Activated T-cell treated with anti-CD3 and anti-CD28 coated beads, Interleukin-2, amount 50 U/mL, for 48 hours (primary cell): ENCODE measurements around the gene STK25.

ENCODE experiments used
- DNase-seq, 2 experiments: peaks; one replicate each; pipeline ENCODE4 v3.0.0-alpha.2; 2020

STK25 gene

GRCh38 chr2:241492174-241492565 lies 16.2 kb downstream of the STK25 start:
- DNase-seq: no peak

- DNase-seq: no peak
Measured at GRCh38 chr2:241491549-241492173, 16.7 kb downstream of the STK25 start.

- DNase-seq: no peak
Measured at GRCh38 chr2:241490825-241491506, 17.4 kb downstream of the STK25 start.

DNA sequence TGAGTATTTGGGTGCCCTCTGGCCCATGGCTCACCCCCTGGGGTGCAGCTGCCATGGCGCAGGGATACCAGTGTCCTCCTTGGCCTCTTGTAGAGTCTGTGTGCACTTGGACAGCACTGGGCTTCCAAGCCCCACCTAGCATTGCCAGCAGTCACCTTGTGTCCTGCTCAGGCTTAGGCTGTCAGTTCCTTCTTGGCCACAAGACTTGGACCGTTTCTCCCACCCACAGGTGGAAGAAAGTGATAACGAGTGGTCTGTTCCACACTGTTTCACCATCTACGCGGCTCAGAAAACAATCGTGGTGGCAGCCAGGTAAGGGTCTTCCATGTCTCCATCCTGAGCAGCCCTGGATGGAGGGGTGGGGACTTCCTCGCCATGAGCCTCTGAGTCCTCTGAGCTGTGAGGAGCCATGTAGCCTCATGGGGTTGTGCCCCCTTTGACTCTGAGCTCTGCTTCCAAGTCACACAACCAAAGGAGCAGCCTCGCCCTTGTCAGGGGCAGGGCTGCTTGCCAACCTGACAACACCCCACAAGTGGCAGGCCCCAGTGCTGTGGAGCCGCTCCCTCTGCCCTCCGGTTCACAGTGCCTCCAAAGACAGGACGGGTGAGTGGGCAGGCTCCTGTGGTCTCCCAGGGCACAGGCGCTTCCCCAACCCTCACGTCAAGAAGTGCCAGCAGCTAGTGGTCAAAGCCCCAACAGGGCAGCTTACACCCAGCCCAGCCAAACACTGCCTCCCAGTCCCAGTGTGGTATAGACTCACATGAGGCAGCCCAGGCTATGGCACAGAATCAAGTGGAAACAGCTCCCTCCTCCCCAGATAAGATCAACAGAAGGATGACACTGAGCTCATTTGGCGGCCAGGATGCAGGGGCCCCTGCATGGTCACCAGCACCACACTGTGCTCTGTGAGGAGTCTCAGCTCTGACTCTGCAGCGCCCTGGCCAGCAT lies 18.4 kb downstream of the STK25 start:
- no peak for DNase-seq

DNA sequence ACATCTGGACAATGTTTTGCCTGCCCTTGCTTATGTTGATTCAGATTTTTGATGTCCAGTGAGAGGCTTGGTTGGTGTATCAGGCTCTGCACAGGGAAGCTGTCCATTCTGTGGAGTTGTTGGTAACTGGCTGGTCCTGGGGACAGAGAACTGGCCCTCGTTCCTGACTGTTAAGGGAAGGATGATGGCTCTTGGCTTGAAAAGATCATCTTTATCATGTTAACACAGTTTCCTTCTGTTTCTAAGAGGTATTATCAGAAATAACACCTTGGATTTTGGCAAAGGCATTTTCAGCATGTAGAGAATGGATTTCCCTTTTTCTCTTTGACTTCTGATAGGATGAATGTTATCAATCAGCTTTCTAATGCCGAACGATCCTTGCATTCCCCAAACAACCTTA lies 19.3 kb downstream of the STK25 start:
- no peak for DNase-seq

DNA sequence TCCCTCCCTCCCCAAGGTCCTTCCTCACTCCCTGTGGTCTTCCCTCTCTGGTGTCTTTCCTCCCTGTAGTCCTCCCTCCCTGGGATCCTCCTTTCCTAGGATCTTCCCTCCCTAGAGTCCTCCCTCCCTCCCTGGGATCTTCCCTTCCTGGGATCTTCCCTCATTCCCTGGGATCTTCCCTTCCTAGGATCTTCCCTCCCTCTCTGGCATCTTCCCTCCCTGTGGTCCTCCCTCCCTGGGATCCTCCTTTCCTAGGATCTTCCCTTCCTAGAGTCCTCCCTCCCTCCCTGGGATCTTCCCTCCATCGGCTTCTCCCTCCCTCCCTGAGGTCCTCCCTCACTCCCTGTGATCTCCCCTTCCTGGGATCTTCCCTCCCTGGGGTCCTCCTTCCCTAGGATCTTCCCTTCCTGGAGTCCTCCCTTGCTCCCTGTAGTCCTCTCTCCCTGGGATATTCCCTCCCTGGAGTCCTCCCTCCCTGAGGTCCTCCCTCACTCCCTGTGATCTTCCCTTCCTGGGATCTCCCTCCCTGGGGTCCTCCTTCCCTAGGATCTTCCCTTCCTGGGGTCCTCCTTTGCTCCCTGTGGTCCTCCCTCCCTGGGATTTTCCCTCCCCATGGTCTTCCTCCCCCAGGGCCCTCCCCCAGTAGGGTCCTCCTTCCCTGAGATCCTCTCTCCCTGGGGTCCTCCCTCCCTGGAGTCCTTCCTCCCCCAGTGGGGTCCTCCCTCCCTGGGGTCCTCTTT lies 23.0 kb downstream of the STK25 start:
- no peak for DNase-seq

DNA sequence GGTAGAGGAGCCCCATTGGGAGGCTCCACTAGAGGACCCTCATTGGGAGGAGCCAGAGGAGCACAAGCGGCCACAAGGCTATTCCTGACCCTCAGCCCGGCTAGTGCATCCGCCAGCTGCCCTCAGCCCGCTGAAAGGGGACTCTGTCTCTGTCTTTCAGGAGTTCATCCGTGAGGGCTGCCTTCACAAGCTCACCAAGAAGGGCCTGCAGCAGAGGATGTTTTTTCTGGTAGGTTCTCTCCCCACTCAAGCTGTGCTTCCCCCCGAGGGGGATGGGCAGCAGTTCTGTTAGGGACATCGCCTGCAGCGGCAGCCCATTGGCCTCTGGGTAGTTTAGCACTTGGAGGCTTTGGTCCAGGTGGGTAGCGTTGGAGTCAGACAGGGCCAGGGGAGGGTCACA lies 25.1 kb downstream of the STK25 start:
- DNase-seq: no peak

DNA sequence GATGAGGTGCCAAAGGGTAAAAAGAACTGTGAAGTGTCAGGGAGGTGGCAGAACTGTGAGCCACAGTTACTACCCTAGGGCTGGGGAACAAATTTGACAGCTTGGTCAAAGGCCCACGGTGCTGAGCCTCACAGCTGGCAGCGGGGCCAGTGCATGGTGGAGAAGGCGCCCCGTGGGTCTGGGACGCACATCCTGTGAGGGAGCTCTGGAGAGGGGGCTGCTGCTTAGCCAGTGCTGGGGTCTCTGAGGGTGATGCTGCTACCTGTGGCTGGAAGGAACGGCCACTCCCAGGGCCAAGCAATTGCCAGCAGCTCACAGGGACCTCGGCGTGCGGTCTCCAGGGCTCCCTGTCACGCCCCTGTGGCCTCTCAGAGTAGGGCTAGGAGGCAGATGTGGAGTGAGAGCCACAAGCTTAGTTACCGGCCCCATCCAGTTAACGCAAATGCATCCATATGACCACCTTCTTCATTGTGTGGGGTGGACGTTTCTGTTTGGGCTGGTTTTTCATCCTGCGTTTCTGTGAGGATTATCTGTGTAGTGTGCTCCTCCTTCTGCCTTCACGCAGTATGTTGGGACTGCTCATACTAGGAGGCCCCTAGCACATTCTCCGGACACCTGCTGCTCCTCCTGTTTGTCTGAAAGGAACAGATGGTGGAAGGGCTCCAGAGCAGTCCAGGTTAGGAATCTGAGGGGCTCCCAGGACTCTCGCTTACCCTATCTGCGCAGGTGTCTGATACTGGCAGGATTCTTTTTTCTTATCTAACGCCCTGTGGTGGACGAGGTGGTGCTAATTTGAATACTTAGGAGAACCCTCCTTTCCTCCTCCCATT lies 26.0 kb downstream of the STK25 start:
- DNase-seq: no peak

GRCh38 chr2:241481687-241482086 lies 26.7 kb downstream of the STK25 start:
- DNase-seq: no peak

GRCh38 chr2:241479026-241479898 lies 29.1 kb downstream of the STK25 start:
- no peak for DNase-seq

GRCh38 chr2:241478166-241478565 lies 30.2 kb downstream of the STK25 start:
- DNase-seq: no peak

GRCh38 chr2:241475267-241475666 lies 33.1 kb downstream of the STK25 start:
- no peak for DNase-seq

GRCh38 chr2:241473399-241473798 lies 35.0 kb downstream of the STK25 start:
- DNase-seq: no peak

- no peak for DNase-seq
Measured at GRCh38 chr2:241469746-241470145, 38.6 kb downstream of the STK25 start.

DNA sequence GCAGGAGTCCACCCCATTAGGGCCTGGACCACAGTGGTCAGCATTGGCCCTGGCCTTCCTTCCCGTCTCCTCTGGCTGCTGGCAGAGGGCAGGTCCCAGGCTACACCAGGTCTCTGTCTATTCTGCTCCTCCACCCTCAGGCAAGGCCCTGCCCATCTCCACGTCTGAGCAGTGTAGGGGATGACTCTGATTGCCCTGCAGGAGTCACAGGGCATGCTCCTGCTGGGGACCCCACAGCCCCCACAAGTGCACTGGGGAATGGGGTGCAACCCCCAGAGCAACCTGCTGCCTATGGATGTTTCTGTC lies 40.0 kb downstream of the STK25 start:
- no peak for DNase-seq

DNA sequence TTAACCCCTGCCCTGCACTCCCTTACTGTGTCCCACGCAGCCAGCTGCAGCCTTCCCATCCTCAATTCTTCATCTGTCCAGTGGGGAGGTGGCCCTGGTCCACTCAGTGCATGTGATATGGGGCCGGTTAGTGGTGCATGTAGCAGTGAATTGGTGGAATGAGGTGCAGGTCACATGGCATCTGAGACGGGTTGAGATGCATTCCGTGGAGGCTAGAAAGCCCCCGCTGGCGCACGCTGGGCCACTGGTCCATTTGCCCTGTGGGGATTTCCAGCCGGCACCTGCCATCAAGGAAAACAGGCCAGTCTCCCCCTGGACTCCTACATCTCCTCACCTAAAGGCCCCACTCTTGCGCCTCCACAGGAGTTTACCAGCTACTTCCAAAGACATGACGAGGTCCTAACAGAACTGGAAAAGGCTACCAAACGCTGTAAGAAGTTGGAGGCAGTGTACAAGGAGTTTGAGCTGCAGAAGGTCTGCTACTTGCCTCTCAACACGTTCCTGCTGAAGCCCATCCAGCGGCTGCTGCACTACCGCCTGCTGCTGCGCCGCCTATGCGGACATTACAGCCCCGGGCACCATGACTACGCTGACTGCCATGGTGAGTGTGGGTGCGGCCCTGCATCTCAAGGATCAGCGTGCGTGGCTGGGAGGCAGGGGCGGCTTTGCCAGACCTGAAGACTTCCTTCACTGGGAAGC lies 40.5 kb downstream of the STK25 start:
- no peak for DNase-seq

DNA sequence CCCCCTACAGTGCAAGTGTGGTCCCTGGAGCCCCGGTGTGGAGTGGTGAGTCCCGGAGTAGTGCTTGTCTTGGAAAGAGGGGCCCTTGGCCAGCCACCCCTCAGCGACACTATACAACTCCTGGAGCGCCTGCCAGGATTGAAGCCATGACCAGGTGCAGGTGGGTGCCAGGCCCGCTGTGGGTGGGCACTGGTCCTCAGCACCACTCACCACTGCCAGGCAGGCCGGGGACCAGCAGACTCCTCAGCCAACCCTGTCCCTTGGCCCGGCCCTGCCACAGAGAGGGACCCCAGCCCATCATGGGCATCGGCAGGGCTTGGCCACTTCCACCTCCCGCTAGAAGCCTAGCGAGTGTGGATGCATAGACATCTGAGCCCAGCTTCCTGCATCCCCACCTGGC lies 42.2 kb downstream of the STK25 start:
- no peak for DNase-seq

GRCh38 chr2:241465543-241465942 lies 42.8 kb downstream of the STK25 start:
- no peak for DNase-seq

DNA sequence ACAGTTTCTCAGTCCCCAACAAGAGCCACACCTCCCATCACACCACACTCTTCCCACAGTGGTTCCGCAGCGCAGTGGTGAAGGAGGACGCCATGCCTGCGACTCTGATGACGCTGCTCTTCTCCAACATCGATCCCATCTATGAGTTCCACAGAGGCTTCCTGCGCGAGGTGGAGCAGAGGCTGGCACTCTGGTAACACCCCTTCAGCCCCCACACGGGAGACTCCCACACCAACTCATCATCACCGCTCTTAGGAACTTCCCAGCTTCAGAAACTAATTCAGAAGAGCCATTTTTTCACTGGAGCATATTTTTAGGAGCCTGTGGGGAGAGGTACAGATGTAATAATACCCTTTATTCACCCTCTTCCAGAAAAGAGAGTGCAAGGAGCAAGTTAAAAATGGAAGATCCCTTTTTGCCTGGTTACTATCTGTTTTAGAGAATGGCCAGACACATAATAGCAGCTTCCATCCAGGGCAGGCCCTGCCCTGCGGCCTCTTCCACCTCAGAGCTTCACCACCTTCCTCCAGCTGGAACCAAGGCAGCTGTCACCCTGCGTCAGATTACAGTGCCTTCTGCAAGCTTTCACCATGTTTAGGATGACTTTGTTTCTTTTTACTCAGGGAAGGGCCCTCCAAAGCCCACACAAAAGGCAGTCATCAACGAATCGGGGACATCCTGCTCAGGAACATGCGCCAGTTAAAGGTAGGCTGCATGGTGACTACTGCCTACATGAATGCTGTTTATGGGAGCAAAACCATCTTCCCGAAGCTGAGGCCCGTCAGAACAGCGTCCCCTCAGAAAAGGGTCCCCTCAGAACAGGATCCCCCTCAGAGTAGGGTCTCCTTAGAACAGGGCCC lies 44.9 kb downstream of the STK25 start:
- no peak for DNase-seq
